WTC11 (cell line): ENCODE results near the gene KRTAP5-9. TPM values are rescaled to one million over a fixed set of nuclear protein-coding genes. Genes with fewer than 3 reads are reported as not detected.

Experiments
- ATAC-seq: fragments of 200-7000 bp; cut with Tn5 transposase; 2 replicates; pipeline ENCODE4 v1.10.0; 2021; ENCODE audit warnings: mild to moderate bottlenecking, moderate library complexity
- CTCF ChIA-PET: fragments of 300-600 bp; sonication (Branson Sonifier 250); formaldehyde crosslinking; loops from one replicate; lab custom pipeline; 2021; ENCODE audit warnings: antibody characterized with exemption; lab: Charles Lee
- POLR2A ChIA-PET: fragments of 350-600 bp; sonication (Branson Sonifier 250); formaldehyde crosslinking; loops from one replicate; lab custom pipeline; 2021; ENCODE audit warnings: antibody characterized with exemption; lab: Charles Lee
- DNase-seq: peaks from one replicate; pipeline ENCODE4 v3.0.0; 2021; ENCODE audit warnings: low spot score
- H3K27ac Mint-ChIP-seq: 2 replicates; pipeline ENCODE4 v1.8.0; 2021; ENCODE audit warnings: mixed read lengths
- H3K27me3 Mint-ChIP-seq: 2 replicates; pipeline ENCODE4 v1.8.0; 2021; ENCODE audit warnings: low read depth, mild to moderate bottlenecking, moderate library complexity, mixed read lengths
- H3K36me3 Mint-ChIP-seq: 2 replicates; pipeline ENCODE4 v1.8.0; 2021; ENCODE audit warnings: mixed read lengths
- H3K4me1 Mint-ChIP-seq: 2 replicates; pipeline ENCODE4 v1.8.0; 2022; ENCODE audit warnings: mixed read lengths
- H3K4me3 Mint-ChIP-seq: 2 replicates; pipeline ENCODE4 v1.8.0; 2021; ENCODE audit warnings: mild to moderate bottlenecking, moderate library complexity, mixed read lengths
- H3K9me3 Mint-ChIP-seq: 2 replicates; pipeline ENCODE4 v1.8.0; 2021; ENCODE audit warnings: mixed read lengths
- ETV6 ChIP-seq: sonication (generic); formaldehyde crosslinking; IDR thresholded peaks from 2 replicates; pipeline ENCODE4 v1.8.1; 2022; ENCODE audit warnings: mild to moderate bottlenecking, missing genetic modification reagents
- FOXP1 ChIP-seq: sonication (generic); formaldehyde crosslinking; IDR thresholded peaks from 2 replicates; pipeline ENCODE4 v1.8.0; 2022; ENCODE audit warnings: missing genetic modification reagents, mild to moderate bottlenecking, moderate library complexity, borderline replicate concordance
- JAZF1 ChIP-seq: fragments of 250-450 bp; sonication (Bioruptor Pico); IDR thresholded peaks from 2 replicates; pipeline ENCODE4 v1.9.0; 2021; ENCODE audit warnings: moderate library complexity, mild to moderate bottlenecking, inconsistent platforms
- MXD4 ChIP-seq: fragments of 250-450 bp; sonication (Bioruptor Pico); IDR thresholded peaks from 2 replicates; pipeline ENCODE4 v1.8.0; 2021; ENCODE audit warnings: mild to moderate bottlenecking, moderate library complexity, borderline replicate concordance
- TEAD1 ChIP-seq: sonication (generic); formaldehyde crosslinking; IDR thresholded peaks from 2 replicates; pipeline ENCODE4 v1.8.0; 2022; ENCODE audit warnings: mild to moderate bottlenecking, missing genetic modification reagents
- TEAD4 ChIP-seq: sonication (generic); formaldehyde crosslinking; IDR thresholded peaks from 2 replicates; pipeline ENCODE4 v1.8.0; 2022; ENCODE audit warnings: mild to moderate bottlenecking, missing genetic modification reagents
- ZNF121 ChIP-seq: sonication (generic); formaldehyde crosslinking; IDR thresholded peaks from 2 replicates; pipeline ENCODE4 v1.8.0; 2023; ENCODE audit warnings: missing genetic modification reagents
- ZNF138 ChIP-seq: sonication (generic); formaldehyde crosslinking; conservative IDR thresholded peaks from 2 replicates; pipeline ENCODE4 v1.8.1; 2022; ENCODE audit warnings: mild to moderate bottlenecking, moderate library complexity, missing genetic modification reagents
- ZNF232 ChIP-seq: sonication (generic); formaldehyde crosslinking; IDR thresholded peaks from 2 replicates; pipeline ENCODE4 v1.8.0; 2022; ENCODE audit warnings: mild to moderate bottlenecking, missing genetic modification reagents
- ZNF317 ChIP-seq: sonication (generic); formaldehyde crosslinking; IDR thresholded peaks from 2 replicates; pipeline ENCODE4 v1.8.1; 2023; ENCODE audit warnings: low read depth, mild to moderate bottlenecking, moderate library complexity, missing genetic modification reagents, borderline replicate concordance
- total RNA-seq: library from RNA; stranded (reverse); gene quantifications from 3 replicates; pipeline ENCODE4 v1.2.3, GENCODE V29; 2021
- TF ChIP-seq, protein P1 (sequence below): fragments of 250-450 bp; sonication (Bioruptor Pico); IDR thresholded peaks from 2 replicates; pipeline ENCODE4 v2.1.2; 2022; ENCODE audit warnings: mild to moderate bottlenecking, moderate library complexity
- TF ChIP-seq, protein P2 (sequence below): sonication (generic); formaldehyde crosslinking; IDR thresholded peaks from 2 replicates; pipeline ENCODE4 v1.8.0; 2022; ENCODE audit warnings: mild to moderate bottlenecking, missing genetic modification reagents
- TF ChIP-seq, protein P3 (sequence below): sonication (generic); formaldehyde crosslinking; IDR thresholded peaks from 2 replicates; pipeline ENCODE4 v1.8.1; 2023; ENCODE audit warnings: mild to moderate bottlenecking, missing genetic modification reagents
- TF ChIP-seq, protein P4 (sequence below): sonication (generic); formaldehyde crosslinking; IDR thresholded peaks from 2 replicates; pipeline ENCODE4 v1.8.0; 2023; ENCODE audit warnings: missing genetic modification reagents
- TF ChIP-seq, protein P5 (sequence below): sonication (generic); formaldehyde crosslinking; IDR thresholded peaks from 2 replicates; pipeline ENCODE4 v1.8.1; 2023; ENCODE audit warnings: mild to moderate bottlenecking, missing genetic modification reagents, moderate library complexity
- TF ChIP-seq, protein P6 (sequence below): sonication (generic); formaldehyde crosslinking; IDR thresholded peaks from 2 replicates; pipeline ENCODE4 v1.8.1; 2022; ENCODE audit warnings: low read depth, missing genetic modification reagents, borderline replicate concordance
- TF ChIP-seq, protein P7 (sequence below): sonication (generic); formaldehyde crosslinking; IDR thresholded peaks from 2 replicates; pipeline ENCODE4 v1.8.0; 2022; ENCODE audit warnings: missing genetic modification reagents

KRTAP5-9 gene
- total RNA-seq, 1 experiment from 2014 or later: not detected

DNA sequence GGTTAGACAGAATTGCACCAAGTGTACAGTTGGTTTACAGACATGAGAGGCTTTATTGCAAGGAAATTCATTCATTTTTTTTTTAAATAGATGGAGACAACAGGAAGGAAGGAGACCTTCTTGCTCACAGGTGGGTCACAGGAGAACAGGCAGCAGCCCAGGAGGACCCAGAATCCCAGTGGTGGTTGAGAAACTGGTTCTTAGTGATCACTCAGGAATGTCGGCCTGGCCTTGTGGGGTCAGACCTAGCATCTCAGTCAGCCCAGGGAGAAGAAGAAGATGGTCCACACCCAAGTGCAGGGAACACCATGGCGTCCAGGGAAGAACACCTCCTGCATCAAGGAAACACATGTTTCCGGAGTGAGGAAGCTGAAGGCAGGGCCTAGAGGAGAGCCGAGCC is 33.6 kb downstream of the KRTAP5-9 start:
- ChIA-PET CTCF (interaction anchor here (0.6 to 3.8 kb wide), 4 partner anchors 14 to 507 kb away, joined by 4 to 41 read pairs (median 14); partner anchors contain the start of genes KRTAP5-10 and NADSYN1), POLR2A (no interaction called here)
- Mint-ChIP-seq H3K9me3 (no peaks in the 10 kb centered on the region), H3K27ac (no peak overlapping the region), H3K27me3 (peaks cover 23% of the 10 kb centered on the region), H3K4me3 (no peak overlapping the region), H3K36me3 (no peaks in the 10 kb centered on the region), H3K4me1 (peaks cover 32% of the 10 kb centered on the region)
- TF ChIP-seq, protein P1, sequence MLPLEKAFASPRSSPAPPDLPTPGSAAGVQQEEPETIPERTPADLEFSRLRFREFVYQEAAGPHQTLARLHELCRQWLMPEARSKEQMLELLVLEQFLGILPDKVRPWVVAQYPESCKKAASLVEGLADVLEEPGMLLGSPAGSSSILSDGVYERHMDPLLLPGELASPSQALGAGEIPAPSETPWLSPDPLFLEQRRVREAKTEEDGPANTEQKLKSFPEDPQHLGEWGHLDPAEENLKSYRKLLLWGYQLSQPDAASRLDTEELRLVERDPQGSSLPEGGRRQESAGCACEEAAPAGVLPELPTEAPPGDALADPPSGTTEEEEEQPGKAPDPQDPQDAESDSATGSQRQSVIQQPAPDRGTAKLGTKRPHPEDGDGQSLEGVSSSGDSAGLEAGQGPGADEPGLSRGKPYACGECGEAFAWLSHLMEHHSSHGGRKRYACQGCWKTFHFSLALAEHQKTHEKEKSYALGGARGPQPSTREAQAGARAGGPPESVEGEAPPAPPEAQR (CRISPR knock-in tag): no peak
- no peak for TF ChIP-seq ZNF317 (CRISPR knock-in tag)
- TF ChIP-seq TEAD4 (CRISPR knock-in tag): no peak
- no peak for TF ChIP-seq MXD4 (CRISPR knock-in tag)
- TF ChIP-seq, protein P2, sequence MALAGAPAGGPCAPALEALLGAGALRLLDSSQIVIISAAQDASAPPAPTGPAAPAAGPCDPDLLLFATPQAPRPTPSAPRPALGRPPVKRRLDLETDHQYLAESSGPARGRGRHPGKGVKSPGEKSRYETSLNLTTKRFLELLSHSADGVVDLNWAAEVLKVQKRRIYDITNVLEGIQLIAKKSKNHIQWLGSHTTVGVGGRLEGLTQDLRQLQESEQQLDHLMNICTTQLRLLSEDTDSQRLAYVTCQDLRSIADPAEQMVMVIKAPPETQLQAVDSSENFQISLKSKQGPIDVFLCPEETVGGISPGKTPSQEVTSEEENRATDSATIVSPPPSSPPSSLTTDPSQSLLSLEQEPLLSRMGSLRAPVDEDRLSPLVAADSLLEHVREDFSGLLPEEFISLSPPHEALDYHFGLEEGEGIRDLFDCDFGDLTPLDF (CRISPR knock-in tag): no peak
- TF ChIP-seq, protein P3, sequence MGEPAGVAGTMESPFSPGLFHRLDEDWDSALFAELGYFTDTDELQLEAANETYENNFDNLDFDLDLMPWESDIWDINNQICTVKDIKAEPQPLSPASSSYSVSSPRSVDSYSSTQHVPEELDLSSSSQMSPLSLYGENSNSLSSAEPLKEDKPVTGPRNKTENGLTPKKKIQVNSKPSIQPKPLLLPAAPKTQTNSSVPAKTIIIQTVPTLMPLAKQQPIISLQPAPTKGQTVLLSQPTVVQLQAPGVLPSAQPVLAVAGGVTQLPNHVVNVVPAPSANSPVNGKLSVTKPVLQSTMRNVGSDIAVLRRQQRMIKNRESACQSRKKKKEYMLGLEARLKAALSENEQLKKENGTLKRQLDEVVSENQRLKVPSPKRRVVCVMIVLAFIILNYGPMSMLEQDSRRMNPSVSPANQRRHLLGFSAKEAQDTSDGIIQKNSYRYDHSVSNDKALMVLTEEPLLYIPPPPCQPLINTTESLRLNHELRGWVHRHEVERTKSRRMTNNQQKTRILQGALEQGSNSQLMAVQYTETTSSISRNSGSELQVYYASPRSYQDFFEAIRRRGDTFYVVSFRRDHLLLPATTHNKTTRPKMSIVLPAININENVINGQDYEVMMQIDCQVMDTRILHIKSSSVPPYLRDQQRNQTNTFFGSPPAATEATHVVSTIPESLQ (CRISPR knock-in tag): no peak
- no peak for TF ChIP-seq ETV6 (CRISPR knock-in tag)
- no peak for TF ChIP-seq ZNF138 (CRISPR knock-in tag)
- no peak for TF ChIP-seq JAZF1
- TF ChIP-seq FOXP1: no peak
- TF ChIP-seq, protein P4, sequence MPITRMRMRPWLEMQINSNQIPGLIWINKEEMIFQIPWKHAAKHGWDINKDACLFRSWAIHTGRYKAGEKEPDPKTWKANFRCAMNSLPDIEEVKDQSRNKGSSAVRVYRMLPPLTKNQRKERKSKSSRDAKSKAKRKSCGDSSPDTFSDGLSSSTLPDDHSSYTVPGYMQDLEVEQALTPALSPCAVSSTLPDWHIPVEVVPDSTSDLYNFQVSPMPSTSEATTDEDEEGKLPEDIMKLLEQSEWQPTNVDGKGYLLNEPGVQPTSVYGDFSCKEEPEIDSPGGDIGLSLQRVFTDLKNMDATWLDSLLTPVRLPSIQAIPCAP (CRISPR knock-in tag): no peak
- TF ChIP-seq ZNF232 (CRISPR knock-in tag): no peak
- TF ChIP-seq, protein P5, sequence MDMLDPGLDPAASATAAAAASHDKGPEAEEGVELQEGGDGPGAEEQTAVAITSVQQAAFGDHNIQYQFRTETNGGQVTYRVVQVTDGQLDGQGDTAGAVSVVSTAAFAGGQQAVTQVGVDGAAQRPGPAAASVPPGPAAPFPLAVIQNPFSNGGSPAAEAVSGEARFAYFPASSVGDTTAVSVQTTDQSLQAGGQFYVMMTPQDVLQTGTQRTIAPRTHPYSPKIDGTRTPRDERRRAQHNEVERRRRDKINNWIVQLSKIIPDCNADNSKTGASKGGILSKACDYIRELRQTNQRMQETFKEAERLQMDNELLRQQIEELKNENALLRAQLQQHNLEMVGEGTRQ: no peak
- TF ChIP-seq, protein P6, sequence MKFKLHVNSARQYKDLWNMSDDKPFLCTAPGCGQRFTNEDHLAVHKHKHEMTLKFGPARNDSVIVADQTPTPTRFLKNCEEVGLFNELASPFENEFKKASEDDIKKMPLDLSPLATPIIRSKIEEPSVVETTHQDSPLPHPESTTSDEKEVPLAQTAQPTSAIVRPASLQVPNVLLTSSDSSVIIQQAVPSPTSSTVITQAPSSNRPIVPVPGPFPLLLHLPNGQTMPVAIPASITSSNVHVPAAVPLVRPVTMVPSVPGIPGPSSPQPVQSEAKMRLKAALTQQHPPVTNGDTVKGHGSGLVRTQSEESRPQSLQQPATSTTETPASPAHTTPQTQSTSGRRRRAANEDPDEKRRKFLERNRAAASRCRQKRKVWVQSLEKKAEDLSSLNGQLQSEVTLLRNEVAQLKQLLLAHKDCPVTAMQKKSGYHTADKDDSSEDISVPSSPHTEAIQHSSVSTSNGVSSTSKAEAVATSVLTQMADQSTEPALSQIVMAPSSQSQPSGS (CRISPR knock-in tag): no peak
- TF ChIP-seq, protein P7, sequence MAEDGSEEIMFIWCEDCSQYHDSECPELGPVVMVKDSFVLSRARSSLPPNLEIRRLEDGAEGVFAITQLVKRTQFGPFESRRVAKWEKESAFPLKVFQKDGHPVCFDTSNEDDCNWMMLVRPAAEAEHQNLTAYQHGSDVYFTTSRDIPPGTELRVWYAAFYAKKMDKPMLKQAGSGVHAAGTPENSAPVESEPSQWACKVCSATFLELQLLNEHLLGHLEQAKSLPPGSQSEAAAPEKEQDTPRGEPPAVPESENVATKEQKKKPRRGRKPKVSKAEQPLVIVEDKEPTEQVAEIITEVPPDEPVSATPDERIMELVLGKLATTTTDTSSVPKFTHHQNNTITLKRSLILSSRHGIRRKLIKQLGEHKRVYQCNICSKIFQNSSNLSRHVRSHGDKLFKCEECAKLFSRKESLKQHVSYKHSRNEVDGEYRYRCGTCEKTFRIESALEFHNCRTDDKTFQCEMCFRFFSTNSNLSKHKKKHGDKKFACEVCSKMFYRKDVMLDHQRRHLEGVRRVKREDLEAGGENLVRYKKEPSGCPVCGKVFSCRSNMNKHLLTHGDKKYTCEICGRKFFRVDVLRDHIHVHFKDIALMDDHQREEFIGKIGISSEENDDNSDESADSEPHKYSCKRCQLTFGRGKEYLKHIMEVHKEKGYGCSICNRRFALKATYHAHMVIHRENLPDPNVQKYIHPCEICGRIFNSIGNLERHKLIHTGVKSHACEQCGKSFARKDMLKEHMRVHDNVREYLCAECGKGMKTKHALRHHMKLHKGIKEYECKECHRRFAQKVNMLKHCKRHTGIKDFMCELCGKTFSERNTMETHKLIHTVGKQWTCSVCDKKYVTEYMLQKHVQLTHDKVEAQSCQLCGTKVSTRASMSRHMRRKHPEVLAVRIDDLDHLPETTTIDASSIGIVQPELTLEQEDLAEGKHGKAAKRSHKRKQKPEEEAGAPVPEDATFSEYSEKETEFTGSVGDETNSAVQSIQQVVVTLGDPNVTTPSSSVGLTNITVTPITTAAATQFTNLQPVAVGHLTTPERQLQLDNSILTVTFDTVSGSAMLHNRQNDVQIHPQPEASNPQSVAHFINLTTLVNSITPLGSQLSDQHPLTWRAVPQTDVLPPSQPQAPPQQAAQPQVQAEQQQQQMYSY (CRISPR knock-in tag): no peak
- no peak for TF ChIP-seq ZNF121 (CRISPR knock-in tag)
- TF ChIP-seq TEAD1: no peak
- no peak for ATAC-seq
- DNase-seq: no peak
